ENCODE measurements around the gene TMPRSS3.

TMPRSS3 gene

DNA sequence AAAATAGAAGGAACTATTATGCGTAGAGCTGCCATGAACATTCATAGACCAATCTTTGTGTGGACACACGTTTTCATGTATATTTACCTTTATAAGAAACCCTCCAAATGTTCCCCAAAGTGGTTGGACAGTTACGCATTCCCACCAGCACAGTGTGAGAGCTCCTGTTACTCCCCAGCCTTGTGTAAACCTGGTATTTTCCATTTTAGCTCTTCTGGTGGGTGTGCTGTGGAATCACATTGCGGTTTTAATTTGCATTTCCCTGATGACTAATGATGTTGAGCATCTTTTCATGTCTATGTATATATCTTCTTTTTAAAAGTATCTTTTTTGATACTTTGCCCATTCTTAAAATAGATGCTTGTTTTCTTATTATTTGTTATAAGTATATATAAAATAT lies 4.7 kb upstream of the TMPRSS3 start:
- Histone ChIP-seq H3K9me2 (replicated peaks; ENCODE audit: low read depth, low read length) (no peaks in the 10 kb centered on the region), H2AFZ (ENCODE audit: low read length) (no peak overlapping the region), H3K27me3 (ENCODE audit: insufficient read depth, low read length, poor library complexity, severe bottlenecking) (no peaks in the 10 kb centered on the region), H3F3A (ENCODE audit: low read depth) (peaks cover 10% of the 10 kb centered on the region; the same call in 1 of the 2 replicates), H4K20me1 (ENCODE audit: insufficient read depth, low read length, poor library complexity, severe bottlenecking) (no peaks in the 10 kb centered on the region), H3K79me2 (ENCODE audit: insufficient read depth, low read length) (peaks cover 12% of the 10 kb centered on the region), H3K9ac (ENCODE audit: low read depth, low read length, poor library complexity, severe bottlenecking) (no peak overlapping the region), H3K4me2 (ENCODE audit: low read depth, low read length, poor library complexity, severe bottlenecking) (no peak overlapping the region), H3K36me3 (ENCODE audit: insufficient read depth, low read length) (no peaks in the 10 kb centered on the region), H3K4me1 (ENCODE audit: insufficient read depth, low read length, poor library complexity, severe bottlenecking) (peaks cover 66% of the 10 kb centered on the region), H3K9me3 (ENCODE audit: insufficient read depth, low read depth, low read length) (no peaks in the 10 kb centered on the region), H3K4me3 (ENCODE audit: low read length, poor library complexity, severe bottlenecking) (no peak overlapping the region)
- no peak for TF ChIP-seq EZH2phosphoT487 (IDR thresholded peaks at IDR 0.05; ENCODE audit: borderline replicate concordance)
- TF ChIP-seq, protein P1, sequence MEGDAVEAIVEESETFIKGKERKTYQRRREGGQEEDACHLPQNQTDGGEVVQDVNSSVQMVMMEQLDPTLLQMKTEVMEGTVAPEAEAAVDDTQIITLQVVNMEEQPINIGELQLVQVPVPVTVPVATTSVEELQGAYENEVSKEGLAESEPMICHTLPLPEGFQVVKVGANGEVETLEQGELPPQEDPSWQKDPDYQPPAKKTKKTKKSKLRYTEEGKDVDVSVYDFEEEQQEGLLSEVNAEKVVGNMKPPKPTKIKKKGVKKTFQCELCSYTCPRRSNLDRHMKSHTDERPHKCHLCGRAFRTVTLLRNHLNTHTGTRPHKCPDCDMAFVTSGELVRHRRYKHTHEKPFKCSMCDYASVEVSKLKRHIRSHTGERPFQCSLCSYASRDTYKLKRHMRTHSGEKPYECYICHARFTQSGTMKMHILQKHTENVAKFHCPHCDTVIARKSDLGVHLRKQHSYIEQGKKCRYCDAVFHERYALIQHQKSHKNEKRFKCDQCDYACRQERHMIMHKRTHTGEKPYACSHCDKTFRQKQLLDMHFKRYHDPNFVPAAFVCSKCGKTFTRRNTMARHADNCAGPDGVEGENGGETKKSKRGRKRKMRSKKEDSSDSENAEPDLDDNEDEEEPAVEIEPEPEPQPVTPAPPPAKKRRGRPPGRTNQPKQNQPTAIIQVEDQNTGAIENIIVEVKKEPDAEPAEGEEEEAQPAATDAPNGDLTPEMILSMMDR (conservative IDR thresholded peaks at IDR 0.05; ENCODE audit: low read length): no peak

DNA sequence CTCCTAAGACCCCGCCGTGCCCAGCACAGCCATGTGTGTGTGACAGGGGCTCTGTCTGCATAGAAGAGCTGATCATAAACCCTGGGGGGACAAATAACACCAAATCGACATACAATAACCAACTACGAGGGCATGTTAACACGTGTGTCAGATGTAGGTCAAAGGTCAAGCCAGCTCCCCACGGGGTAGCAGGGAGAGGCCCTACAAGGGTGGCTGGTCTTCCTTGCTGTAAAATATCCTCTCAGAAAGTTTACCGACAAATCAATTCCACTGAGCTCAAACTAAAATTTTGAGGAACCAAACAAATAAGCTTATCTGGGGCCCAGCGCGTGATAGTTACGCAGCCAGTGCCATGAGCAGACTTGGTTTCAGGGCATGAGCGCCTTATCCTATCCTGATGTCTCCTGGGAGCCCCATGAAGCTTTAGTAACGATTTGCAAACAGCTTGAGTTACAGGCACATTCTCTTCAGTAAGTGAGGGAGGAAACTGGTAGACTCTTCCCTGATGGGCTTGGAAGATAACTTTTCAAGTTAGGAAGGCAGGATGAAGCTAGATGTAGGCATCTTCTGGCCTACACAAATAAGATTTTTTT lies 2.7 kb upstream of the TMPRSS3 start:
- TF ChIP-seq, protein P1 (conservative IDR thresholded peaks at IDR 0.05; ENCODE audit: low read length): no peak
- no peak for TF ChIP-seq EZH2phosphoT487 (IDR thresholded peaks at IDR 0.05; ENCODE audit: borderline replicate concordance)
- Histone ChIP-seq H4K20me1 (ENCODE audit: insufficient read depth, low read length, poor library complexity, severe bottlenecking) (no peaks in the 10 kb centered on the region), H3K9me2 (replicated peaks; ENCODE audit: low read depth, low read length) (no peaks in the 10 kb centered on the region), H3K9ac (ENCODE audit: low read depth, low read length, poor library complexity, severe bottlenecking) (peak overlapping the region; percentile 27), H3K4me2 (ENCODE audit: low read depth, low read length, poor library complexity, severe bottlenecking) (peak overlapping the region; percentile 17), H2AFZ (ENCODE audit: low read length) (no peak overlapping the region), H3F3A (ENCODE audit: low read depth) (0 out of 2 replicates have a peak, but pooled peaks cover 4% of the 10 kb centered on the region), H3K36me3 (ENCODE audit: insufficient read depth, low read length) (no peaks in the 10 kb centered on the region), H3K9me3 (ENCODE audit: insufficient read depth, low read depth, low read length) (no peaks in the 10 kb centered on the region), H3K79me2 (ENCODE audit: insufficient read depth, low read length) (no peaks in the 10 kb centered on the region), H3K27me3 (ENCODE audit: insufficient read depth, low read length, poor library complexity, severe bottlenecking) (no peaks in the 10 kb centered on the region), H3K4me3 (ENCODE audit: low read length, poor library complexity, severe bottlenecking) (no peak overlapping the region), H3K4me1 (ENCODE audit: insufficient read depth, low read length, poor library complexity, severe bottlenecking) (peaks cover 46% of the 10 kb centered on the region)

DNA sequence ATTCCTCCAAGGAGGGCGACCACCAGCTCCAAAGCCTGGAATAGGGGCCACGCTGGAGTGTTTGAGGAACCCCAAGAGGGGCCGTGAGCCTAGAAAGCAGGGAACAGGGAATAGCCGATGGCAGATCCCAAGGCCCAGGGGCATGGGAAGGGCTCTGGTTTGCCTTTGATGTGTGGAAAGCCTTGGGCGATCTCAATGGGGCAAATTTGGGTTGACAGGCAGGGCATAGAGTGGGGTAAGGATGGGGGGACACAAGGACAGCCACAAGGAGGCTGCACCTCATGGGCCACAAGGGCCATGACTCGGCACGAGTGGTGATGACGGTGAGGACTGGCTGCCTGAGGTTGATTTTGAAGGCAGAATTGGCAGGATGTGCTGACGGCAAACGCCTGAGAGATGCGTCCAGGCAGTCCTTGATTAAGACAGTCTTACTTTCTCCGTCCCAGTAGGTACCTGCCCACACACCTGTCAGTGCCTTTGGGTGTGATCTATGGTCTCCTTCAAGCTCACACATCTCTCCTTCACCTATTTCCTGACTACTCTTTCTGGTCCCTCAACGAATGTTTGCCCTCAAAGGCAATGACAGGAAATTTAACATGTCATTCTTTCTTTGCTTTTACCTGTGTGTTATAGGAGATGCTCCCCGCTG lies 2.0 kb upstream of the TMPRSS3 start:
- H4K20me1 ChIP-seq (ENCODE audit: insufficient read depth, low read length, poor library complexity, severe bottlenecking): no peaks in the 10 kb centered on the region
- peak overlapping the region; percentile 17 for H3K4me2 ChIP-seq (ENCODE audit: low read depth, low read length, poor library complexity, severe bottlenecking)
- H3K9me2 ChIP-seq (replicated peaks; ENCODE audit: low read depth, low read length): no peaks in the 10 kb centered on the region
- 0 out of 2 replicates have a peak, but pooled peaks cover 2% of the 10 kb centered on the region for H3F3A ChIP-seq (ENCODE audit: low read depth)
- no peaks in the 10 kb centered on the region for H3K27me3 ChIP-seq (ENCODE audit: insufficient read depth, low read length, poor library complexity, severe bottlenecking)
- H3K9me3 ChIP-seq (ENCODE audit: insufficient read depth, low read depth, low read length): no peaks in the 10 kb centered on the region
- no peaks in the 10 kb centered on the region for H3K79me2 ChIP-seq (ENCODE audit: insufficient read depth, low read length)
- no peaks in the 10 kb centered on the region for H3K36me3 ChIP-seq (ENCODE audit: insufficient read depth, low read length)
- H3K4me3 ChIP-seq (ENCODE audit: low read length, poor library complexity, severe bottlenecking): no peak overlapping the region
- TF ChIP-seq, protein P1 (conservative IDR thresholded peaks at IDR 0.05; ENCODE audit: low read length): no peak
- TF ChIP-seq EZH2phosphoT487 (IDR thresholded peaks at IDR 0.05; ENCODE audit: borderline replicate concordance): no peak
- H3K4me1 ChIP-seq (ENCODE audit: insufficient read depth, low read length, poor library complexity, severe bottlenecking): peaks cover 45% of the 10 kb centered on the region
- H2AFZ ChIP-seq (ENCODE audit: low read length): no peak overlapping the region
- H3K9ac ChIP-seq (ENCODE audit: low read depth, low read length, poor library complexity, severe bottlenecking): peak overlapping the region; percentile 27
